GM12801 (cell line): ENCODE measurements around the gene SUDS3.
A peak's percentile ranks its signal among the peaks of the same experiment; 100 is the strongest.

ENCODE experiments used
- TF ChIP-seq, protein P1 (sequence below): IDR thresholded peaks from one replicate; pipeline ENCODE4 v1.5.1; 2011; ENCODE audit warnings: control low read depth; ENCODE audit not compliant: insufficient read length; ENCODE audit errors: extremely low read depth

Gene SUDS3, protein sequence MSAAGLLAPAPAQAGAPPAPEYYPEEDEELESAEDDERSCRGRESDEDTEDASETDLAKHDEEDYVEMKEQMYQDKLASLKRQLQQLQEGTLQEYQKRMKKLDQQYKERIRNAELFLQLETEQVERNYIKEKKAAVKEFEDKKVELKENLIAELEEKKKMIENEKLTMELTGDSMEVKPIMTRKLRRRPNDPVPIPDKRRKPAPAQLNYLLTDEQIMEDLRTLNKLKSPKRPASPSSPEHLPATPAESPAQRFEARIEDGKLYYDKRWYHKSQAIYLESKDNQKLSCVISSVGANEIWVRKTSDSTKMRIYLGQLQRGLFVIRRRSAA

DNA sequence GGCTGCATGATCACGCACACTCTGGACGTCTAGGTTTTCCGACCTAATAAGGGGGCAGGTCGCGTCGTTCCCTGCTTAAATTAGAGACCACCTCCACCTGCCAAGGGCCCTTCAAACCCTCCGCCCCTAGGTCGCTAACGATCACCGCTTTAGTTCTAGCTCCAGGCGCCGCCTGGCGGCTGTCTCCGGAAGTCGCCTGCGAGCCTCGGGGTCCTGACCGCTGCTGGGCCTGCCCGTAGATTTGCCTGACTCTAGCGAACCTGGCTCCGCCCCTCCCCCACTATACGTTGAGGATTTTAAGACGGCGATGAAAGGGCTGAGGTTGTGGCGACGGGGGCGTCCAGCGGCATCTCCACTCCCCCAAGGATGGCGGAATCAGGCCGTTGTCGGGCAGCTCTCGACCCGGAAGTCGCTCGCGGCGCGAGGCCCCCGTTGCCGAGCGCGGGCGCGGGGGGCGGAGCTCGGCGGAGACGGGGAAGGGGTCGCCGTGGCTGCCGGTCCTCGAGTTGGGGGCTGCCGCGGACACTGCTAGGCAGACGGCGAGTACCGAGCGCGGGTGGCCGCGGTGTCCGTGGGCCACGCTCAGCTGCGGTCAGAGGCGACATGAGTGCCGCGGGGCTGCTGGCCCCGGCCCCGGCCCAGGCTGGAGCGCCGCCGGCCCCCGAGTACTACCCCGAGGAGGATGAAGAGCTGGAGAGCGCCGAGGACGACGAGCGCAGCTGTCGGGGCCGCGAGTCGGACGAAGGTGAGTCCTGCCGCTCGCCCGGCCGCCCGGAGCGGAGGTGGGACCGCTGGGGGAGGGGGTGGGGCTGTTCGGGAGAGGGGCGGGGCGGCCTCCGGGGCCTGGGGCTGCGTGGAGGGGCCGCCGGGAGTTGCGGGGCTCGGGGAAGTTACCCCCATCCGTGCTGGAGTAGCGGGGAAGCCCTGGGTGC lies at the start of gene SUDS3:
Gene SUDS3 (plus strand): TSS at position 467 of the 932 bp plus-strand sequence. CDS start 137 bp downstream, at position 604.
- TF ChIP-seq, protein P1, sequence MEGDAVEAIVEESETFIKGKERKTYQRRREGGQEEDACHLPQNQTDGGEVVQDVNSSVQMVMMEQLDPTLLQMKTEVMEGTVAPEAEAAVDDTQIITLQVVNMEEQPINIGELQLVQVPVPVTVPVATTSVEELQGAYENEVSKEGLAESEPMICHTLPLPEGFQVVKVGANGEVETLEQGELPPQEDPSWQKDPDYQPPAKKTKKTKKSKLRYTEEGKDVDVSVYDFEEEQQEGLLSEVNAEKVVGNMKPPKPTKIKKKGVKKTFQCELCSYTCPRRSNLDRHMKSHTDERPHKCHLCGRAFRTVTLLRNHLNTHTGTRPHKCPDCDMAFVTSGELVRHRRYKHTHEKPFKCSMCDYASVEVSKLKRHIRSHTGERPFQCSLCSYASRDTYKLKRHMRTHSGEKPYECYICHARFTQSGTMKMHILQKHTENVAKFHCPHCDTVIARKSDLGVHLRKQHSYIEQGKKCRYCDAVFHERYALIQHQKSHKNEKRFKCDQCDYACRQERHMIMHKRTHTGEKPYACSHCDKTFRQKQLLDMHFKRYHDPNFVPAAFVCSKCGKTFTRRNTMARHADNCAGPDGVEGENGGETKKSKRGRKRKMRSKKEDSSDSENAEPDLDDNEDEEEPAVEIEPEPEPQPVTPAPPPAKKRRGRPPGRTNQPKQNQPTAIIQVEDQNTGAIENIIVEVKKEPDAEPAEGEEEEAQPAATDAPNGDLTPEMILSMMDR = peak; percentile 40

DNA sequence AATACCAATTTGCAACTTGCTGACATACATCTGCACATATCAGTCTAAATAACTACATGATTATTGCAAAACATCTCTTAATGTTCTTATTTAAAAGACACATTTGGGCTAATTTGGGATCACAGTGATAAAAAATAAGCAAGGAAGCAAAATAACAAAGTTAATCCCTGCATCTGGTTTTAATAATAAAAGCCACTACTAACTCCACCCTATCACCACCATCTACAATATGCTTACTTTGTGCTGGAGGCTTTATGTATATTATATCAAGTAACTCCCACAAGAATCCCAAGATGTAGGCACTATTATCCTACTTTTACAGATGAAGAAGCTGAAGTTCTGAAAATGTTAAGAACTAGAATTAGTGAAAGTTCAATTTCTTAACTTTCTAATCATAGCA lies 49.4 kb upstream of the SUDS3 start:
- TF ChIP-seq, protein P1 = no peak

DNA sequence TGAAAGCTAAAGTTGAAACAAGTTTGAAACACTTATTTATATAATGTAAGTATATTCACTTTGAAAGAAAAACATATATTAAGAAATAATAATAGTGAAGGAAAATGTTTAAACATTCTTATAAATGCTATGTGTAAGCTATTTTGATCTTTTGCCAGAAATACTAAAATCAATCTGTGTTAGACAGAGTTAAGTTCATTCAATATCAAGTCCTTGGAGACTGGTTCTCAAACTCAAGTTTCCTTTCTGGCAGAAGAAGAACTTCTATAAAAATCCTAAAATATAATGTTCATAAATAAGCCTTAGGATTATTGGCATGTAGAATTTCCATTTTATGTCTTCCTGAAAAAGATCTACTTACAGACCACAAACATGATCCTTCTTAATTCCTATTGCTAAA lies 49.0 kb upstream of the SUDS3 start:
- TF ChIP-seq, protein P1 = no peak

DNA sequence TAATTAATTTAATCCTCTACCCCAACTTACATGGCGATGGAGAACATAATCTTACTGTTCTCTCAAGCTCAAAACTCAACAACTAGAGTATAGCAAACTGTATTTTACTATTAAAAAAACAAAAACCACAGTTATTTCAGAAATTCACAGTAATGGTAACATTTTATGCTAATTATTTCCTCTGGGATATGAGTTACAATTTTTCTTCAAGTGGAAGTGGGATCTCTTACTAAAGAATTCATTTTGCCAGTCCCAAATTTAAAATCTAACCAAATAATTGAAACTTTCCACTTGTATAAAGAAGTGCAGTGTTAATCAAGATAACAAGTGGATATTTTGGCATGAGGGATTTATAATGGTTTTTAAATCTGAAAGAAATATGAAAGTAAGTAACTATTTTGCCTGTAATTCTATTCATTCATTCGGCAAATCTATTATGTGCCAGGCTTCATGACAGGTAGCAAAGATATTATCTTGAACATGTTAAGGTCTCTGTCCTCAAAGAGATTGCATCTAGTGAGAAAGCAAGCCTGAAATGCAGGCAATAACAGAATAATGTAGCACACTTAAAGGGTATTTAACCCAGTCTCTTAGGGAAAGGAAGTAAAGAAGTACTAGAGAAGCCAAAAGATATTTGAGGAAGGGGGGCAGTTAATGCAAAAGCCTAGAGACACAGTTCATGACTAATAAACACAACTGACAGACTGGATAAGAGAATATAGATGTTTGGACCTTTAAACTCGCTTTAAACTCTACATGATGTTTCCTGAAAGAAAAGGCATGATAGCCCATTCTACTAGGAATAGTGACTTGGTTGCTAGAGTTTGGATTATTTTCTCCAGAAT lies 47.6 kb upstream of the SUDS3 start:
- TF ChIP-seq, protein P1 = no peak

DNA sequence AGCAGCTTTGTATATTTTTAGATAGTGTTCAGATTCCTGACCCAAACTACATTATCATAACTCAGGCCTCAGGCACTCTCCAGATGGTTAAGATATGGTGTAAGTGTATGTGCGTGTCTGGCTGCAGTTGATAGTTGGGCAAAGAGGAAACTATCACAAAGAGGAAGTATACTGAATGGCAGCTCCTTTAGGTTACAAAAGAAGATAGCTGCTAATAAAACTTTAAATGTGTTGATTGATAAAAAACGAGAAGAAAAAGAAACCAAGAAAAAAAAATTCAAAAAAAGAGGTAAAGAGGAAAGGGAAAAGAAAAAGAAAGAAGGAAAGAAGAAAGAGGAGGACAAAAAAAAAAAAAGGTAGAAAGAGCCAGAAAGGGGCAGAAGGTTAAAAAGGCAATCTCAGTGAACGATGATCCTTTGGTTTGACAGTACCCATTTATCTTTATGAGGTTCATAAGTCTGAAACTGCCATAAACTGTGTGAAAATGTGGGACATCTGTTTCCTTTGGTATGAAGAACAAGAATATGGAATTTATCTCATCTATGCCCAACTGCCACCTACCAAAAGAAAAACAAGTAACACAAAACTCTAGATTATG lies 45.8 kb upstream of the SUDS3 start:
- TF ChIP-seq, protein P1 = no peak

DNA sequence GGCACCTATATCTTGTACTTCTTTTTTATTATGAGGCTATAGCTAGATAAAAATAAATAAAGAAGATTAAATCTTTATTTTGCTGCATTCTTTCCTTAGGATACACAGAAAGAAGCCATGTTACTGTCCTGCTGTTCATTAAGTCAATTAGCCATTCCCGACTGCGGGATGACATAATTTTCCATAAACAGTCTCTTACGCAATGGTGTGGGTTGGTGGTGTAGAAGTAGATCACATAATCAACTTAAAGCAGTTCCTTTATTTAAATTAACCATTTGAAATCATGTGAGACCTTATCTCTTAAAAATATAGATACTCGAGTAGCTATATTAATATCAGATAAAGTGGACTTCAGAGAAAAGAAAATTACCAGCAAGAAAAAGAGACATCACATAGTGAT lies 43.8 kb upstream of the SUDS3 start:
- TF ChIP-seq, protein P1 = no peak
